Superior temporal gyrus (tissue), 1 donor: ENCODE results near the gene ASCC2.
"Not testable (repeated sequence)": the region's sequence is repeated elsewhere in the genome, so short reads cannot be mapped to it uniquely, and the experiment has no call there.

Source experiments
- DNase-seq: peaks from one replicate; pipeline ENCODE4 v3.0.0-alpha.2; 2016; ENCODE audit errors: extremely low spot score

ASCC2 gene, protein sequence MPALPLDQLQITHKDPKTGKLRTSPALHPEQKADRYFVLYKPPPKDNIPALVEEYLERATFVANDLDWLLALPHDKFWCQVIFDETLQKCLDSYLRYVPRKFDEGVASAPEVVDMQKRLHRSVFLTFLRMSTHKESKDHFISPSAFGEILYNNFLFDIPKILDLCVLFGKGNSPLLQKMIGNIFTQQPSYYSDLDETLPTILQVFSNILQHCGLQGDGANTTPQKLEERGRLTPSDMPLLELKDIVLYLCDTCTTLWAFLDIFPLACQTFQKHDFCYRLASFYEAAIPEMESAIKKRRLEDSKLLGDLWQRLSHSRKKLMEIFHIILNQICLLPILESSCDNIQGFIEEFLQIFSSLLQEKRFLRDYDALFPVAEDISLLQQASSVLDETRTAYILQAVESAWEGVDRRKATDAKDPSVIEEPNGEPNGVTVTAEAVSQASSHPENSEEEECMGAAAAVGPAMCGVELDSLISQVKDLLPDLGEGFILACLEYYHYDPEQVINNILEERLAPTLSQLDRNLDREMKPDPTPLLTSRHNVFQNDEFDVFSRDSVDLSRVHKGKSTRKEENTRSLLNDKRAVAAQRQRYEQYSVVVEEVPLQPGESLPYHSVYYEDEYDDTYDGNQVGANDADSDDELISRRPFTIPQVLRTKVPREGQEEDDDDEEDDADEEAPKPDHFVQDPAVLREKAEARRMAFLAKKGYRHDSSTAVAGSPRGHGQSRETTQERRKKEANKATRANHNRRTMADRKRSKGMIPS

GRCh38 chr22:29837741-29838598, at the start of gene ASCC2:
Gene ASCC2 (minus strand): TSS chr22:29838274. CDS start chr22:29832325, 5,949 bp downstream.
- peak; percentile 96 for DNase-seq

DNA sequence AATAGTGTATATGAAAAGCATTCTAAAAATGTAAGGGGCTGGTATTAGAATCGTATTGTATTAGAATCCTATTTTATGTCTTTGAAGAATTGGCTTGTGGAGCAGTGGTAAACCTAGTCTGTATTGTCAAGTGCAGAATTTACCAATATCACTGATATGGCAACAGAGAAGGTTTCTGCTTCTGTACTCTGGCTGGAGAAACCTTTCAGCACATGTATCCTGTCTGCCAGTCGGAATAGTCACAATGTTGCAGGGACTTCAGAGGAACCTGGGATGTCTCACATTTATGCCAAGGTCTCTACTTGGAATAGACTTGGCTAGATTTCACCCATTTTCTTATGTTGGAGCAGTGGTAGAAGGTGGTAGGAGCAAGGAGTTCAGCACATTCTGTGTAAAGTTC, 49.3 kb upstream of the ASCC2 start:
- DNase-seq: no peak

GRCh38 chr22:29886596-29886995, 48.5 kb upstream of the ASCC2 start:
- DNase-seq: no peak

DNA sequence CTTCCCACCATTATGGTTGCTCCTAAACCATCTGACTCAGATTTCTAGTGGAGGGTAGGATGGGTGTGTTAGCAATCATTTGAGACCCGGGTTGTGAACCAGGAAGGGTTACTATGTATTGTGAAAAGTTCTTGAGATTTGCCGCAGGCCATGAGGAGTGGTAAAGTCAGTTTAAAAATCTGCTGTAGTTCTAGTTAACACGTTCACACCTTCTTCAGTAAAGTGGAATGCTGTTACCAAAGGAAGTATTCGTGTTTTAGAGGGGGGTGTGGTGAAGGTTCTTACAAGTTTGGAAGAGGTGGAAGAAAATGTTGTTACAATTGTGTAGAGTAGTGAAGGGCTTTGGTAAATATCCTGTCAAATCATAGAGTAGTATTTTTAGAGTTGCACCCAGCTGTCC, 47.5 kb upstream of the ASCC2 start:
- no peak for DNase-seq

GRCh38 chr22:29883775-29884097, 45.7 kb upstream of the ASCC2 start:
- DNase-seq: no peak

DNA sequence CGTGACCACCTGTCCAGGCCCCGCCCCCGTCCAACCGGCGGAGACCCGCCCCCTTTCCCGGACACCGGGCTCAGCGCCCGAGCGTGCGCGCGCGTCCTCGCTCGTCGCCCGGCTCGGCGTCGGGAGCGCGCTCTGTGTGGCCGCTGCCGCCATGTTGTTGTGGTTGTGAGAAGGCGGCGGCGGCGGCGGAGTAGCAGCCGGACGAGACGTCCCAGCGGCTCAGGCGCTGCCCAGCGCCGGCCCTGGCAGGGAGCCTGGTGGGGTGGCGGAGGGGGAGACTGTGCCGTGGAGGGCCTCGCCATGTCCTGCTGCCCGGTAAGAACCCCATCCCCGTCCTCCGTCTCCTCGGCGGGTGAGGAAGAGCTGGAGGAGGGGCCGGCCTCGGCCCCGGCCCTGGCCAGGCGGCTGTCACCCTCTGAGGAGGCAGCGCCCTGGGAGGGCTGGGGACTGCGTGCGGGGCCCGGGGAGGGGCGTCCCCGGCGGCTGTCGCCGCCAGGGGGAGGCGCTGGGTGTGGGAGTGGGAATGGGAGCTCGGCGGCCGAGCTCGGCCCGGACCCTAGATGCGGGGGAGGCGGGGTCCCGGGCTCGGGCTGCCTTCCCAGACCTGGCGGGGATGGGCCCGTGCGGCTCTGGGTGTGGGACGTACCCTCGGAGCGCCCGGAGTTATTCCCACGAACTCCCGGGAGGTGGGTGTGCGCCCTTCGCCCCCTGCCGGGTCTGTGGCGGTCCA, 45.1 kb upstream of the ASCC2 start, which contains the start of gene MTMR3:
Gene MTMR3, plus strand, starts transcription at position 130 of the 730 bp plus-strand sequence. CDS start 87,886 bp downstream, outside the sequence.
- DNase-seq: peak; percentile 86

DNA sequence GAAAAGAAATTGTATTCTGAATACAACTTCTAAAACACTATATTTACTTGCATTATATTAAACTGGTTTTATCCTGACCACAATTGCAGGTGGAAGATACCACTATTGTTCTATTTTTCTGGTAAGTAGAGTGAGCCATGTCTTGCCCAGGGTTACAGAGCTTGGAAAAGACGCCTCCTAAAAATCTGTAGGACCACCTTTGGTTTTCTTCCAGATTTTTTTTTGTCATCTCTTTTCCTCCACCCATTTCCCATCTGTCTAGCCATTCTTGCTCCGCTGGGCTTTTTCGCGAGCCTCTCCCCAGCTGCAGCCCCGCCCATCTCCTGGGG, 44.6 kb upstream of the ASCC2 start:
- DNase-seq: no peak

GRCh38 chr22:29879753-29880152, 41.7 kb upstream of the ASCC2 start:
- DNase-seq: no peak

DNA sequence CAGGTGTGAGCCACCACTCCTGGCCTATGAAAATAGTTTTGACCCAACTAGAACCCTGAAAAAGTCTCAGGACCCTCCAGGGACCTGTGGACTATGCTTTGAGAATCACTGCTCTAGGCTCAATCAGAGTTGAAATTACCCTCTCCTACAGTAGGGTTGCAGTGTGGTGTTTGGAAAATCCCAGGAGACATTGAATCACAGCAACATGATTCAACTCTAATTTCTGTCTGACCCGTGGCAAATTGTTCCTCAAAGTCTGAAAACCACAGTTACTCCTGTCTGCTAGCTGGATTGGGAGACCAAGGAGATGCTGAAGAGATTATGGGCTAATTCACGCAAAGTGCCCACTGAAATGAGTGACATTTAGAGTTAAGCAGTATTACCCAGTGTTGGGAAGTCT, 39.5 kb upstream of the ASCC2 start:
- no peak for DNase-seq

DNA sequence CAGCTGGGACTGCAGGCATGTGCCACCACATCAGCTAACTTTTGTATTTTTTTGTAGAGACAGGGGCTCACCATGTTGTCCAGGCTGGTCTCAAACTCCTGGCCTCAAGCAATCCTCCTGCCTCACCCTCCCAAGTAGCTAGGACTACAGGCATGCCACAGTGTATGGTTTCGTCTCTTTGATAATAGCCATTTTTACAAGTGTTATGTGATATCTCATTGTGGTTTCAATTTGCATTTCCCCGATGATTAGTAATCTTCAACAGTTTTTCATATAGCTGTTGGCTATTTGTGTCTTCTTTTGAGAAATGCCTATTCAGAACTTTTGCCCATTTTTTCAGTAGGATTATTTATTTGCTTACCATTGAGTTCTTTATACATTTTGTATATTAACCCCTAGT, 35.9 kb upstream of the ASCC2 start:
- no peak for DNase-seq

DNA sequence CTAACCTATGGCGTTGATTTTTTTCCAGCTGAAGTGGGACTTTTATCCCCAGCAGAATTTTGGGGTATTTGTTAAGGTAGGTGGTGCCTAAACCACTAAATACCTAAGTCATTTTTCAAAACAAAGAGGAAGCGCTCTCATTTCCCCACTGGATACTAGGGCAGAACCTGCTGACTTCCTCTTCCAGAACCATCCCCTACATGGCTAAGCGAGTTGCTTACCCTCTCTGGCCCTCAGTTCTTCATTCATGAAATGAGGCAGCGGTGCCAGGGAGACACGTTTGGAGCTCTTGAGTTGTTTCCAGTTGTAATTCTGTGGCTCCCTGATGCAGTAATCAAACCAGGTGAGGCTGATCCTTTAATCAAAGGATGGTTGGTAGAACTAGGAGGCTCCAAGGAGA, 34.9 kb upstream of the ASCC2 start:
- DNase-seq: no peak

DNA sequence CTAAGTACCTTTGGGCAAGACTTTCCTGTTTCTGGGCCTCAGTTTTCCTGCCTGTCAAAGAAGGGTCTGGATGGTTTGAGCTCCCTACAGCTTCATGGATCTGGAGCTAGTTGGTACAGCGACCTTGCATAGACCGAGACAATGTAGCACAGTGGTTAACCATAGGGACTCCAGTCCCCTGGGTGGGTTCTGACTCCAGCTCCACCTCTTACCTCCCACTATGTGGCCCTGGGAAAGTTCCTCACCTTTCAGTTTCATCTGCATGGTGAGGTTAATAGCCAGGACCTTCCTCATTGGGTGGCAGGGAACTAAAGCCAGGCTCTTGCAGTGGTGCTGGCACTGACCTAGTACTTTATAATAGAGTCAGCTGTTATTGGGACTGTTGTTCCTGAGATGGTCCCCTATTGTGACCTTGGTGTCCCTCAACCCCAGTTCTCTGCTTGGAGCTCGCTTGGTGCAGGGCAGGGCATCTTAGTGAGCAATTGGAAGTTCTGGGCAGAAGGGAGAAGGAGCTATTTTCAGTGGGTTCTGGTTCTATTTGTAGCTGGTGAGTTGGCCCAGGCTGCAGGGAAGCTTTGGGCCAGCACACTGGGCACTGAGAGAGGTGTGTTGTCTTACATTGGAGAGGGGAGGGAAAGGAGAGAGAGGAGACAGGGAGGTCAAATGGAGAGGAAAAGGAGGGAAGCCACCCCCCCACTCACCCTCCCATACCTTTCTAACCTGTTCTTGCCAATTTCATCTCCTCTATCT, 34.2 kb upstream of the ASCC2 start:
- DNase-seq: no peak

- DNase-seq: no peak
Observed at GRCh38 chr22:29871684-29872083, 33.6 kb upstream of the ASCC2 start.

- DNase-seq: no peak
Observed at GRCh38 chr22:29870574-29870973, 32.5 kb upstream of the ASCC2 start.

DNA sequence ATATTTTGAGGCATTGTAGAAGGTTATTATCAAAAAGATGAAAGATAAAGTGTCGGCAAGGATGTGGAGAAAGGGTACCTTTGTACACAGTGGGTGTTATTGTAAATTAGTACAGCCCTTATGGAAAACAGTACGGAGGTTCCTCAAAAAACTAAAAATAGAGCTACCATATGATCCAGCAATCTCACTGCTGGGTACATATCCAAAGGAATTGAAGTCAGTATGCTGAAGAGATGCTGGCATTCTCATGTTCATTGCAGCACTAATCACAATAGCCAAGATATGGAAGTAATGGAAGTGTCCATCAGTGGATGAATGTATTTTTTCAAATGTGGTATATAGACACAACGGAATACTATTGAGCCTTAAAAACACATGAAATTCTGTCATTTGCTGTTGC, 29.8 kb upstream of the ASCC2 start:
- no peak for DNase-seq

DNA sequence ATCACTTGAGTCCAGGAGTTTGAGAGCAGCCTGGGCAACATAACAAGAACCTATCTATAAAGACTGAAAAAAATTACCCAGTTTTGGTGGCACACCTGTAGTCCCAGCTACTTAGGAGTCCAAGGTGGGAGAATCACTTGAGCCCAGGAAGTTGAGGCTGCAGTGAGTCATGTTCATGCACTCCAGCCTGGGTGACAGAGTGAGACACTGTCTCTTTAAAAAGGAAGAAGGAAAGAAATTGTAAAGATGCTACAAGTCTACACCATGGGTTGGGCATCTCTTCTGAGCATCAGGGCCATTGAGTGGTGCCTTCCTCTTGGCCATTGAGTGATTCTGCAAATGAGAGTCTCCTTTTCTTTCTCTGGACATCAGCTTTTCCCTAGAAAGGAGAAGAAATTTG, 29.2 kb upstream of the ASCC2 start:
- DNase-seq: no peak

- DNase-seq: not testable (repeated sequence)
Observed at GRCh38 chr22:29865572-29865971, 27.5 kb upstream of the ASCC2 start.

GRCh38 chr22:29861672-29862297, 23.7 kb upstream of the ASCC2 start:
- no peak for DNase-seq

- DNase-seq: no peak
Observed at GRCh38 chr22:29860006-29860766, 22.1 kb upstream of the ASCC2 start.

DNA sequence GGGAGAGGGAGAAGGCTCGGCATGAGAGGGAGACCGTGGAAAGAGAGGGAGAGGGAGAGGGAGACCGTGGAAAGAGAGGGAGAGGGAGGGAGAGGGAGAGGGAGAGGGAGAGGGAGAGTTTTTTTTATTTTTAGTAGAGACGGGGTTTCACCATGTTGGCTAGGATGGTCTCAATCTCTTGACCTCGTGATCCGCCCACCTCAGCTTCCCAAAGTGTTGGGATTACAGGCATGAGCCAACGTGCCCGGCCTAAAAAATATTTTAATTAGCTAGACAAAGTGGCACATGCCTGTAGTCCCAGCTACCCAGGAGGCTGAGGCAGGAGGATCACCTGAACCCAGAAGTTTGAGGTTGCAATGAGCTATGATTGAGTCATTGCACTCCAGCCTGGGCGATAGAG, 21.0 kb upstream of the ASCC2 start:
- DNase-seq: not testable (repeated sequence)
